ENCODE measurements around the gene MYO1F. TPM values are rescaled to one million over a fixed set of nuclear protein-coding genes. Genes with fewer than 3 reads are reported as not detected.

The MYO1F gene
- total RNA-seq, 1 donor from 2014 or later = 0.55 TPM

DNA sequence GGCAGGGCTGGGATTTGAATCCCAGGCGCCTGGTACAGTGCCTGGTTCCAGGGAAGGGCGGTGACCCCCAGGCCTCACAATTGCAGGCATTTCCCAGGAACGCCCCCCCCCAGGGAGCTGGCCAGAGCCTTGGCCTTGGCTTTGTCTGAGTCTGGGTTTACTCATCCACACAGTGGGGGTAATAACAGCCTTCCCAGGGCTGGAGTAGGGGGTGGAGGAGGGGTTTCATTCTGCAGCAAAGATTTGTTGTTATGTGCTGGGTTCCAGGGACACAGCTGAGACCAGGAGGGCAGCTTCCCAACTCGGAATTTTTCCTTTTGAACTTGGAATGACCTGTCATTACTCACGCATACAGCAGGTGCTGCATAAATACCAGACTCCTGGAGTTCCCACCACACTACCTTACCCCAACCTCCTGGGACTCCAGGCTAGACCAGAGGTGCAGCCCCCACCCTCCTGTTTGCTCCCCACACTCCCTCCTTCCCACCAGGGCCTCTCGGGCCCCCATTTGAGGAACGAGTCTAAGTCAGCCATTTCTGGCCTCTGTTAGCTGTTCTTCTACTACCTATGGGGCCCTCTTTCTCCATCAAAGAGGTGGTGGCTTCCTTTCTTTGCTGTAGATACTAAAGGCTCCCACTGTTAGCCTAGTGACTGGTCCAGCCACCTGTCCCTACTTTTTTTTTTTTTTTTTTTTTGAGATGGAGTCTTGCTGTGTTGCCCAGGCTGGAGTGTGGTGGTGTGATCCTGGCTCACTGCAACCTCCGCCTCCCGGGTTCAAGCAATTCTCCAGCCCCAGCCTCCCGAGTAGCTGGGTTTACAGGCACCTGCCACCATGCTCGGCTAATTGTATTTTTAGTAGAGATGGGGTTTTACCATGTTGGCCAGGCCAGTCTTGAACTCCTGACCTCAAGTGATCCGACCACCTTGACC lies 34.9 kb upstream of the MYO1F start:
- no peak for TF ChIP-seq CTCF (IDR thresholded peaks at IDR 0.05; ENCODE audit: unreplicated experiment)
- Mint-ChIP-seq H3K36me3 (ENCODE audit: insufficient read depth) (peaks cover 1% of the 10 kb centered on the region), H3K9me3 (ENCODE audit: low read depth) (no peaks in the 10 kb centered on the region), H3K27ac (peak overlapping the region; percentile 93), H3K27me3 (peaks cover 8% of the 10 kb centered on the region), H3K4me1 (ENCODE audit: low read depth) (peaks cover 16% of the 10 kb centered on the region), H3K4me3 (ENCODE audit: low read depth) (peak overlapping the region; percentile 70)
- no peak for DNase-seq (ENCODE audit: low spot score, unreplicated experiment)

DNA sequence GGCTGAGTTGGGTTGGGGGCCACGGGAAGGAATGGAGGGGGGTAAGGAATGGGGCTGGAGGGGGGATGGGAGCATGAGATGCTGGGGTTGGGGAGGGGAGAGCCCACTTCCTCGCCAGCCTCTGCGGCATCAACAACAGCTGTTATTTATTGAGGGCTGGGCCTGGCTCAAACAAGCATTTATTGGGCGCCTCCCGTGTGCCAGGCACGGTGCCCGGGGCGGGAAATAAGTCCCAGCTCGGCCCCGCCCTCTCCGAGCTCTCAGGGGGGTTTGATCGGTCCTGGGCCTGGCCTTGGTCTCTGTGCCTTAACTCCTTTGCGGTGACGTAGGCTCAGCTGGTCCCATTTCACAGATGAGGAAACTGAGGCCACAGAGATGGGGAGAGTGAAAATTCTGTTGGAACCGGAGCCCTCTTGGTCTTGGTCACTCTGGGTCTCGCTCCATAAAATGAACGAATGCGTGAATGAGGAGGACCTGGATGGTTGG lies 34.2 kb upstream of the MYO1F start:
- no peak for DNase-seq (ENCODE audit: low spot score, unreplicated experiment)
- Mint-ChIP-seq H3K4me3 (ENCODE audit: low read depth) (peak overlapping the region; percentile 46), H3K27me3 (peaks cover 8% of the 10 kb centered on the region), H3K9me3 (ENCODE audit: low read depth) (no peaks in the 10 kb centered on the region), H3K4me1 (ENCODE audit: low read depth) (peaks cover 16% of the 10 kb centered on the region), H3K27ac (no peak overlapping the region), H3K36me3 (ENCODE audit: insufficient read depth) (peaks cover 4% of the 10 kb centered on the region)
- TF ChIP-seq CTCF (IDR thresholded peaks at IDR 0.05; ENCODE audit: unreplicated experiment) = no peak

DNA sequence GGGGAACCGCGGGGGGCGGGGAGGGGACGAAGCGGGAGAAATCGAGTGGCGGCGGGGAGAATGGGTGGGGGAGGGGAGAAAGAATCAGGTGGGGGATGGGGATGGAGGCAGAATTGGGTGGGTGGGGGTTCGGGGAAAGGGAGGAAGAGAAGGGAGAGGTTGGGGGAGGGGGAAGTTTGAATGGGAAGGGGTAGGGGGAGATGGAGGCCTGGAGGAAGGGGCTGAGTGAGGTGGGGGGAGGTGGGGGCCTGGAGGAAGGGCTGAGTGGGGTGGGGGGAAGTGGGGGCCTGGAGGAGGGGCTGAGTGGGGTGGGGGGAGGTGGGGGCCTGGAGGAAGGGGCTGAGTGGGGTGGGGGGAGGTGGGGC lies 33.7 kb upstream of the MYO1F start:
- no peak for DNase-seq (ENCODE audit: low spot score, unreplicated experiment)
- Mint-ChIP-seq H3K4me1 (ENCODE audit: low read depth) (peaks cover 16% of the 10 kb centered on the region), H3K27me3 (peaks cover 7% of the 10 kb centered on the region), H3K27ac (no peak overlapping the region), H3K36me3 (ENCODE audit: insufficient read depth) (peaks cover 4% of the 10 kb centered on the region), H3K4me3 (ENCODE audit: low read depth) (no peak overlapping the region), H3K9me3 (ENCODE audit: low read depth) (no peaks in the 10 kb centered on the region)
- no peak for TF ChIP-seq CTCF (IDR thresholded peaks at IDR 0.05; ENCODE audit: unreplicated experiment)

- peaks cover 16% of the 10 kb centered on the region for H3K4me1 Mint-ChIP-seq (ENCODE audit: low read depth)
Observed at GRCh38 chr19:8610041-8610935, 33.0 kb upstream of the MYO1F start, which contains the start of gene ADAMTS10. TSS of gene ADAMTS10 (minus strand) at chr19:8610715. CDS start at chr19:8605710, 5,005 bp downstream.

More at GRCh38 chr19:8610041-8610935, 33.0 kb upstream of the MYO1F start, which contains the start of gene ADAMTS10:
- peaks cover 6% of the 10 kb centered on the region for H3K36me3 Mint-ChIP-seq (ENCODE audit: insufficient read depth)
- no peak for TF ChIP-seq CTCF (IDR thresholded peaks at IDR 0.05; ENCODE audit: unreplicated experiment)
- no peak for DNase-seq (ENCODE audit: low spot score, unreplicated experiment)
- peak within 1 kb of the TSS; percentile 85 for H3K4me3 Mint-ChIP-seq (ENCODE audit: low read depth)
- H3K27ac Mint-ChIP-seq = peak within 1 kb of the TSS; percentile 94
- no peaks in the 10 kb centered on the region for H3K9me3 Mint-ChIP-seq (ENCODE audit: low read depth)
- peaks cover 4% of the 10 kb centered on the region for H3K27me3 Mint-ChIP-seq
